ENCODE measurements around the gene ZC3H13. TPM values are rescaled to one million over a fixed set of nuclear protein-coding genes. Genes with fewer than 3 reads are reported as not detected.

ZC3H13 gene
- total and polyA plus RNA-seq, 8 donors: 40.6 to 72.7 (median 63.5) TPM

DNA sequence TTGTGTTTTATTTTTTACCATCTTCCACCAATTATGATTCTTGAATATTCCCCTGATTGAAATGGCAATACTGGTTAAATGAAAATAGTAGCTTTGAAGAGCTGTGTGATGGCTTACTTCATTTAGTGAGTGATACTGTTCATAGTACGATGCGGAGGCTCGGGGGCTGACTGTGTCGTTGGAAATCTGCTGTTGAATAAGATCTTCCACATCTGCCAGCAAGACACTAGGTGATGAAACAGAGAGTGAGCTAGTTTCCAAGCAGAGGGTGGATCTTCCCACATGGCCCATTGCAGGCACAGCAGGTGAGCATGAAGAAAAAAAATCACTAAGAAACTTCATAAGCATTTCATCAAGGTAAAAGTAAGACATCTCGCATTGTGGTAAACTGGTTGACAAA, 29.8 kb upstream of the ZC3H13 start:
- DNase-seq (no peak), ATAC-seq (no peak)
- no peaks in the 10 kb centered on the region for H3K9me3 ChIP-seq
- no peaks in the 10 kb centered on the region for H3K27me3 ChIP-seq
- no peak overlapping the region for H3K27ac ChIP-seq
- no peak overlapping the region for H3K4me3 ChIP-seq
- TF ChIP-seq, protein P1, sequence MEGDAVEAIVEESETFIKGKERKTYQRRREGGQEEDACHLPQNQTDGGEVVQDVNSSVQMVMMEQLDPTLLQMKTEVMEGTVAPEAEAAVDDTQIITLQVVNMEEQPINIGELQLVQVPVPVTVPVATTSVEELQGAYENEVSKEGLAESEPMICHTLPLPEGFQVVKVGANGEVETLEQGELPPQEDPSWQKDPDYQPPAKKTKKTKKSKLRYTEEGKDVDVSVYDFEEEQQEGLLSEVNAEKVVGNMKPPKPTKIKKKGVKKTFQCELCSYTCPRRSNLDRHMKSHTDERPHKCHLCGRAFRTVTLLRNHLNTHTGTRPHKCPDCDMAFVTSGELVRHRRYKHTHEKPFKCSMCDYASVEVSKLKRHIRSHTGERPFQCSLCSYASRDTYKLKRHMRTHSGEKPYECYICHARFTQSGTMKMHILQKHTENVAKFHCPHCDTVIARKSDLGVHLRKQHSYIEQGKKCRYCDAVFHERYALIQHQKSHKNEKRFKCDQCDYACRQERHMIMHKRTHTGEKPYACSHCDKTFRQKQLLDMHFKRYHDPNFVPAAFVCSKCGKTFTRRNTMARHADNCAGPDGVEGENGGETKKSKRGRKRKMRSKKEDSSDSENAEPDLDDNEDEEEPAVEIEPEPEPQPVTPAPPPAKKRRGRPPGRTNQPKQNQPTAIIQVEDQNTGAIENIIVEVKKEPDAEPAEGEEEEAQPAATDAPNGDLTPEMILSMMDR (IDR thresholded peaks at IDR 0.05): no peak
- no peaks in the 10 kb centered on the region for H3K4me1 ChIP-seq
- H3K36me3 ChIP-seq: no peaks in the 10 kb centered on the region
- intact Hi-C loops (cut with DNase I): no loop called here

DNA sequence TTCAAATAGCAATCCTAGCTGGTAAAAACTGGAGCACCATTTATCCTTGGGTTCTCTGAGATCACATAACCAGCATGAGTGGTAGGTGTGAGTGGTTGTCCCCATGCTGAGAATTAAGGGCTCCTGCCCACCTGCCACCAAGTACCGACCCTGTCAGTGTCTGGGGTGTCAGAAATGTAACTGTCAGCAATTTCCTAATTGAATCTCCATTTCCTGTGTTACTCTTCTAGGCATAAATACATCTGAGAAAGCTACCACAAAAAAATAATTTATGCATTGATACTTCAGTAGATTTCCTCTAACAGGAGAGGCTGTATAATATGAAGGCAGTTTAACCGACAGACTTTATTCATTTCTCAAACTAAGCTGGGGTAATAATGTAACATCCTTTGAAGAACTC, 27.2 kb upstream of the ZC3H13 start:
- intact Hi-C loops (cut with DNase I): no loop called here
- DNase-seq: no peak
- ATAC-seq: no peak
- Histone ChIP-seq H3K9me3 (no peaks in the 10 kb centered on the region), H3K27me3 (no peaks in the 10 kb centered on the region), H3K36me3 (no peaks in the 10 kb centered on the region), H3K4me3 (no peak overlapping the region), H3K27ac (no peak overlapping the region), H3K4me1 (no peaks in the 10 kb centered on the region)
- TF ChIP-seq, protein P1 (IDR thresholded peaks at IDR 0.05): no peak

DNA sequence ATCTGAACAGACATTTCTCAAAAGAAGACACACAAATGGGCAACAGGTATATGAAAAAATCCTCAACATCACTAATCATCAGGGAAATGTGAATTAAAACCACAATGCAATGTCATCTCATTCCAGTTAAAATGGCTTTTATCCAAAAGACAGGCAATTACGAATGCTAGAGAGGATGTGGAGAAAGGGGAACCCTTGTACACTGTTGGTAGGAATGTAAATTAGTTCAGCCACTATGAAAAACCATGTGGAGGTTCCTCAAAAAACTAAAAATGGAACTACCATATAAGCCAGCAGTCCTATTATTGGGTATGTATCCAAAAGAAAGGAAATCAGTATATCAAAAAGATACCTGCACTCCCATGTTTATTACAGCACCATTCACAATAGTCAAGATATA, 24.7 kb upstream of the ZC3H13 start:
- no peaks in the 10 kb centered on the region for H3K36me3 ChIP-seq
- no peak overlapping the region for H3K27ac ChIP-seq
- H3K4me1 ChIP-seq: no peaks in the 10 kb centered on the region
- H3K4me3 ChIP-seq: no peak overlapping the region
- intact Hi-C loops (cut with DNase I): no loop called here
- TF ChIP-seq, protein P1 (IDR thresholded peaks at IDR 0.05): no peak
- ATAC-seq: no peak
- no peaks in the 10 kb centered on the region for H3K9me3 ChIP-seq
- DNase-seq: no peak
- no peaks in the 10 kb centered on the region for H3K27me3 ChIP-seq

DNA sequence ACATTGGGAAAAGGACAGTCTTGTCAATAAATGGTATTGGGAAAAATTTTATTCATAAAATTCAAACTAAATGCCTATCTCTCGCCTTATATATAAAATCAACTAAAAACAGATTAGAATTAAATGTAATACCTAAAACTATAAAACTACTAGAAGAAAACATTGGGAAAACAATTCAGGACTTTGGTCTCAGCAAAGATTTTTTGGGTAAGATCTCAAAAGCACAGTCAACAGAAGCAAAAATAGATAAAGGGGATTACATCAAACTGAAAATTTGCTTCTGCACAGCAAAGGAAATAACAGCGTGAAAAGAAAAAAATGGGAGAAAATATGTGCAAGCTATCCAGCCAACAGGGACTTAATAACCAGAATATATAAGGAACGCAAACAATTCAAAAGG, 24.3 kb upstream of the ZC3H13 start:
- intact Hi-C loops (cut with DNase I): no loop called here
- TF ChIP-seq, protein P1 (IDR thresholded peaks at IDR 0.05): no peak
- H3K27ac ChIP-seq: no peak overlapping the region

DNA sequence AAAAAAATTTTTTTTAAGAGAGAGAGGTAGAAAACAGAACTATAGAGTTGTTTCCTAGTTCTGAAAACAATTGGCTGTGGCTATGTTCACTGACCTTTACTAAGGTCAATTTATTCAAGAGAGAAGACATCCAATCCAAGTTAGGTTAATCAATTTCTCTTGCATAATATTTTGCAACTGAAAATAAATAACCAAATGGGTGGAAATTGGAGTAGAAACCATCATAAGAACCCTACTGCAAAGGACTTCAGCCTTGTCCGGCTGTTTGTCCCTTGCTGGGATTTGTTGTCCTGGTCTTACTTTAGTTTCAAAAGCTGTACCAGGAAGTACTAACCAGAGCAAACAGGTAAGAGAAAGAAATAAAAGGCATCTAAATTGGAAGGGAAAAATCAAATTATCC, 23.3 kb upstream of the ZC3H13 start:
- H3K4me3 ChIP-seq: no peak overlapping the region
- TF ChIP-seq, protein P1 (IDR thresholded peaks at IDR 0.05): no peak
- no peaks in the 10 kb centered on the region for H3K9me3 ChIP-seq
- DNase-seq (no peak), ATAC-seq (no peak)
- H3K27ac ChIP-seq: no peak overlapping the region
- intact Hi-C loops (cut with DNase I): no loop called here
- H3K36me3 ChIP-seq: no peaks in the 10 kb centered on the region
- no peaks in the 10 kb centered on the region for H3K4me1 ChIP-seq
- no peaks in the 10 kb centered on the region for H3K27me3 ChIP-seq

More for the DNA sequence above, 24.3 kb upstream of the ZC3H13 start:
- no peak for DNase-seq
- Histone ChIP-seq H3K4me1 (no peaks in the 10 kb centered on the region), H3K36me3 (no peaks in the 10 kb centered on the region), H3K9me3 (no peaks in the 10 kb centered on the region), H3K4me3 (no peak overlapping the region), H3K27me3 (no peaks in the 10 kb centered on the region)
- ATAC-seq: no peak

Measured in left lung (tissue), 10 donors.